KMS-11 (cell line): ENCODE measurements around the gene C5orf52.
"Not testable (repeated sequence)": the region's sequence is repeated elsewhere in the genome, so short reads cannot be mapped to it uniquely, and the experiment has no call there.

ENCODE experiments used
- H2AFZ ChIP-seq: fragments of 200-600 bp; sonication (generic); 2 replicates; pipeline ENCODE4 v1.6.1; 2016; ENCODE audit warnings: antibody characterized with exemption, mixed run types, low read depth
- H3K27ac ChIP-seq: fragments of 200-600 bp; sonication (generic); 2 replicates; pipeline ENCODE4 v1.6.1; 2016; ENCODE audit warnings: mild to moderate bottlenecking, mixed run types
- H3K27me3 ChIP-seq: fragments of 200-600 bp; sonication (generic); 2 replicates; pipeline ENCODE4 v1.6.1; 2017; ENCODE audit warnings: mild to moderate bottlenecking, low read depth, mixed run types, moderate library complexity; ENCODE audit not compliant: insufficient read depth
- H3K36me3 ChIP-seq: fragments of 200-600 bp; sonication (generic); 2 replicates; pipeline ENCODE4 v1.6.1; 2017; ENCODE audit warnings: mild to moderate bottlenecking, mixed run types; ENCODE audit not compliant: insufficient read depth
- H3K4me1 ChIP-seq: fragments of 200-600 bp; sonication (generic); 2 replicates; pipeline ENCODE4 v1.6.1; 2016; ENCODE audit warnings: mild to moderate bottlenecking, low read depth, mixed run types; ENCODE audit not compliant: poor library complexity, severe bottlenecking
- H3K4me2 ChIP-seq: fragments of 200-600 bp; sonication (generic); 2 replicates; pipeline ENCODE4 v1.7.0; 2016; ENCODE audit warnings: mild to moderate bottlenecking, mixed run types
- H3K4me3 ChIP-seq: fragments of 200-600 bp; sonication (generic); IDR thresholded peaks from 2 replicates; pipeline ENCODE4 v1.6.1; 2017; ENCODE audit warnings: low read depth, low read length, mixed read lengths; ENCODE audit not compliant: insufficient read depth
- H3K79me2 ChIP-seq: fragments of 200-600 bp; sonication (generic); 2 replicates; pipeline ENCODE4 v1.6.1; 2016; ENCODE audit warnings: low read depth, mixed run types; ENCODE audit not compliant: insufficient read depth
- H3K9ac ChIP-seq: fragments of 200-600 bp; sonication (generic); 2 replicates; pipeline ENCODE4 v1.6.1; 2016; ENCODE audit warnings: mild to moderate bottlenecking, mixed run types
- H4K20me1 ChIP-seq: fragments of 200-600 bp; sonication (generic); 2 replicates; pipeline ENCODE4 v1.6.1; 2016; ENCODE audit warnings: mild to moderate bottlenecking, mixed run types; ENCODE audit not compliant: insufficient read depth
- CTCF ChIP-seq: fragments of 200-600 bp; sonication (generic); conservative IDR thresholded peaks from 2 replicates; pipeline ENCODE4 v1.6.1; 2017; ENCODE audit warnings: low read depth, mild to moderate bottlenecking, antibody characterized with exemption, low read length, moderate library complexity, mixed read lengths

C5orf52 gene

GRCh38 chr5:157680239-157680638 lies 8.9 kb downstream of the C5orf52 start:
- H3K27me3 ChIP-seq: no peaks in the 10 kb centered on the region
- no peak overlapping the region for H3K27ac ChIP-seq
- H4K20me1 ChIP-seq: no peaks in the 10 kb centered on the region
- H3K79me2 ChIP-seq: no peaks in the 10 kb centered on the region
- no peak overlapping the region for H2AFZ ChIP-seq
- no peak overlapping the region for H3K4me3 ChIP-seq
- no peak for TF ChIP-seq CTCF
- H3K4me1 ChIP-seq: no peaks in the 10 kb centered on the region
- H3K4me2 ChIP-seq: no peak overlapping the region
- no peaks in the 10 kb centered on the region for H3K36me3 ChIP-seq
- H3K9ac ChIP-seq: no peak overlapping the region

GRCh38 chr5:157681048-157681447 lies 9.7 kb downstream of the C5orf52 start:
- no peak overlapping the region for H2AFZ ChIP-seq
- no peaks in the 10 kb centered on the region for H3K27me3 ChIP-seq
- TF ChIP-seq CTCF: no peak
- no peaks in the 10 kb centered on the region for H4K20me1 ChIP-seq
- H3K27ac ChIP-seq: no peak overlapping the region
- H3K79me2 ChIP-seq: no peaks in the 10 kb centered on the region
- no peak overlapping the region for H3K4me2 ChIP-seq
- H3K4me3 ChIP-seq: no peak overlapping the region
- H3K9ac ChIP-seq: no peak overlapping the region
- H3K4me1 ChIP-seq: no peaks in the 10 kb centered on the region
- H3K36me3 ChIP-seq: no peaks in the 10 kb centered on the region

- H3K4me1 ChIP-seq: no peaks in the 10 kb centered on the region
- H3K27ac ChIP-seq: no peak overlapping the region
- no peak overlapping the region for H2AFZ ChIP-seq
- H3K4me3 ChIP-seq: no peak overlapping the region
- no peaks in the 10 kb centered on the region for H3K36me3 ChIP-seq
- no peaks in the 10 kb centered on the region for H3K79me2 ChIP-seq
- H4K20me1 ChIP-seq: no peaks in the 10 kb centered on the region
- no peaks in the 10 kb centered on the region for H3K27me3 ChIP-seq
- H3K4me2 ChIP-seq: no peak overlapping the region
- TF ChIP-seq CTCF: no peak
- no peak overlapping the region for H3K9ac ChIP-seq
These were observed 10.9 kb downstream of the C5orf52 start for GRCh38 chr5:157682257-157682656.

- not testable (repeated sequence) for H3K4me2 ChIP-seq, H3K36me3 ChIP-seq, H2AFZ ChIP-seq, H3K4me1 ChIP-seq, H4K20me1 ChIP-seq, H3K79me2 ChIP-seq, H3K9ac ChIP-seq, H3K27ac ChIP-seq, H3K4me3 ChIP-seq, H3K27me3 ChIP-seq
These were observed 15.2 kb downstream of the C5orf52 start for GRCh38 chr5:157686276-157687197.

- no peak overlapping the region for H3K4me3 ChIP-seq
- no peaks in the 10 kb centered on the region for H3K36me3 ChIP-seq
- no peak overlapping the region for H3K27ac ChIP-seq
- no peak overlapping the region for H2AFZ ChIP-seq
- no peaks in the 10 kb centered on the region for H3K27me3 ChIP-seq
- no peak overlapping the region for H3K4me2 ChIP-seq
- no peak overlapping the region for H3K9ac ChIP-seq
- no peak for TF ChIP-seq CTCF
- no peaks in the 10 kb centered on the region for H4K20me1 ChIP-seq
- H3K79me2 ChIP-seq: no peaks in the 10 kb centered on the region
- H3K4me1 ChIP-seq: no peaks in the 10 kb centered on the region
These were observed 15.8 kb downstream of the C5orf52 start for GRCh38 chr5:157687198-157687554.
